Muscle of arm (tissue), 12 donors: Measurements from ENCODE around the gene SURF1. TPM values are rescaled to one million over a fixed set of nuclear protein-coding genes. Genes with fewer than 3 reads are reported as not detected.

ENCODE experiments used
- DNase-seq: peaks from one replicate; pipeline ENCODE4 v3.0.0-alpha.2; 2013
- polyA plus RNA-seq, 12 donors: library from polyadenylated mRNA; unstranded; fragments of 120-200 nt; gene quantifications; one replicate each; pipeline ENCODE4 v1.2.1, GENCODE V29; 2013; ENCODE audit not compliant: insufficient read length in 12 of 12

Gene SURF1
- polyA plus RNA-seq, 12 donors: 17.6 to 37.0 (median 29.9) TPM; not detected in 1

GRCh38 chr9:133367778-133368177 is 11.5 kb upstream of the SURF1 start:
- no peak for DNase-seq

GRCh38 chr9:133367221-133367620 is 10.9 kb upstream of the SURF1 start:
- no peak for DNase-seq

GRCh38 chr9:133366435-133366834 is 10.1 kb upstream of the SURF1 start:
- no peak for DNase-seq

GRCh38 chr9:133362359-133363044 is 6.2 kb upstream of the SURF1 start:
- no peak for DNase-seq

- DNase-seq: no peak
Observed at GRCh38 chr9:133361507-133362092, 5.3 kb upstream of the SURF1 start.

GRCh38 chr9:133360400-133361393 is 4.4 kb upstream of the SURF1 start:
- DNase-seq: no peak

- no peak for DNase-seq
Observed at GRCh38 chr9:133359399-133360175, 3.3 kb upstream of the SURF1 start.

- no peak for DNase-seq
Observed at GRCh38 chr9:133357656-133358055, 1.4 kb upstream of the SURF1 start.

GRCh38 chr9:133355881-133356357 is 368 bp downstream of the SURF1 start:
- no peak for DNase-seq

GRCh38 chr9:133354766-133355165 is 1.5 kb downstream of the SURF1 start:
- no peak for DNase-seq

GRCh38 chr9:133353548-133353947 is 2.7 kb downstream of the SURF1 start:
- no peak for DNase-seq

GRCh38 chr9:133352635-133353340 is 3.5 kb downstream of the SURF1 start:
- DNase-seq: no peak

GRCh38 chr9:133351908-133352634 is 4.2 kb downstream of the SURF1 start:
- DNase-seq: no peak

GRCh38 chr9:133351526-133351907 is 4.8 kb downstream of the SURF1 start:
- DNase-seq: no peak

- no peak for DNase-seq
Observed at GRCh38 chr9:133349965-133350616, 6.2 kb downstream of the SURF1 start.

- DNase-seq: no peak
Observed at GRCh38 chr9:133348718-133349573, 7.3 kb downstream of the SURF1 start.

GRCh38 chr9:133347985-133348717 is 8.1 kb downstream of the SURF1 start, which contains the start of the genes MED22 and RPL7A:
Gene MED22 (minus strand): TSS chr9:133348131. CDS start chr9:133346662, 1,469 bp downstream.
Gene RPL7A (plus strand): TSS chr9:133348218. CDS start chr9:133348244, 26 bp downstream.
- DNase-seq: peak; percentile 97
